HG03460 (cell line): ENCODE data around the gene PSMB11.

Source experiments
- ATAC-seq: cut with Tn5 transposase; IDR thresholded peaks from one replicate; pipeline ENCODE4 v1.9.1; 2021; ENCODE audit not compliant: unreplicated experiment

Gene PSMB11

DNA sequence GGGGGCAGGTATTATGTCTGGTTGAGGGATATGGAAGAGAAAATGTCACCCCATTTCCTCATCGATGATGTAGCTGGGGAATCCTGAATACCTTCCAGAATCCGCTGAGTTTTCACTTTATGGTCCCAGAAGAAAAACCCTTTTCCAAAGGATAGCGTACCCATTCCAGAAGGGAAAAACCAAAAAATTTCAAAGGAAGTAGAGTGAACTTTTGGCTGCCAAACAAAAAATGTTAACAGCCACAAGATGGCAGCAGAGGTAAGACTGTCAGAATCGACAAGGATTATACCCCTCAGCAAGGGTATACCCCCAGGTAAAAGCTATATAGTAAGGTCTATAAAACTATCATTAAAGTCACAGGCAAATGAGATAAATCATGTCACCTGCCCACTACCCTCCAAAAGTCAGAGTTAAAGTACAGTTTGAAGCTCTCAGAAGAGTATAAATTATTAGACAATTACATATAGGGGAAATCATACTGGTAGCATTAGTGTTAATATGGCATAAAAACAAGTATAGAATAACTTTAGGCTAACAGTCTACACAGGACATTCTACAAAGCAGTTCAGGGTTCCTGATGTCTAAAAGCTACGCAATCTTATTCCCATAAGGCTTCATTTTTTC, 34.9 kb downstream of the PSMB11 start:
- no peak for ATAC-seq

GRCh38 chr14:23077962-23078361, 36.0 kb downstream of the PSMB11 start:
- ATAC-seq = no peak

DNA sequence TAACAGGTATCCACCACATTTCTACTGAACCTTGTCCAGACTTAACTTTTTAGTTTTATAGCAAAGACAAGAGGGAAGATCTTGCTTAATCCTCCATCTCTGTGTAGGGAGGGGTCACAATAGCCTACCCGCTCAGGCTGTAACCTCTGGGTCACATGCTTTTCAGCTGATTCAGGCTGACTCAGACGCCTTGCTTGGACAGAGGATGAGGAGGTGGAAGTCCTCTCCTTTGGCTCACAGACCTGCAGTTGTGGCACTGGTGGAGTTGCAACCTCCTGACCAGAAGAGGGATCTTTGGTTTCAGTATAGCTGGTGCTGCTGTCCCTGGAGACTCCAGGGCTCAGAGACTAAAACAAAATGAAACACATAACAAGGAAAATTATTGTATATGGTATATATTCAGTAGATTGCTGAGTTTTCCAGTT, 36.7 kb downstream of the PSMB11 start:
- no peak for ATAC-seq

GRCh38 chr14:23079716-23080115, 37.7 kb downstream of the PSMB11 start:
- no peak for ATAC-seq

- no peak for ATAC-seq
Measured at GRCh38 chr14:23080474-23080873, 38.5 kb downstream of the PSMB11 start.

DNA sequence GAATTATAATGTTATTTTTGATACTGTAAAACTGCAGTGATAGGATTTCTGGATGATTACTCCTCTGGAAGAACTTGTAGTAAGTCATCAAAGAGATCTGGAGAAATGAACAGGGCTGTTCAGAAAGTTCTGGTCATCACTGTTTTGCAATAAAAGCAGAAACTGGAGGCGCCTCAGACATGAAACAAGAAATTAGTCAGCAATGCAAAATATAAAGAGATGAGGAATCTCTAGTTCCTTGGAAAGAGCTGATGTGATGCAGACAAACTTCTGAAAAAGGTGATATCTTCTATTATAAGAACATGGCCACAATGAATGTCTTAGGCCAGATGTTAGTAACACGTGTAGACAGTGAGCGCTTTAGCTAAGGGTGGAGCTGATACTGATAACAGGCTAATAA, 43.4 kb downstream of the PSMB11 start:
- ATAC-seq = no peak

DNA sequence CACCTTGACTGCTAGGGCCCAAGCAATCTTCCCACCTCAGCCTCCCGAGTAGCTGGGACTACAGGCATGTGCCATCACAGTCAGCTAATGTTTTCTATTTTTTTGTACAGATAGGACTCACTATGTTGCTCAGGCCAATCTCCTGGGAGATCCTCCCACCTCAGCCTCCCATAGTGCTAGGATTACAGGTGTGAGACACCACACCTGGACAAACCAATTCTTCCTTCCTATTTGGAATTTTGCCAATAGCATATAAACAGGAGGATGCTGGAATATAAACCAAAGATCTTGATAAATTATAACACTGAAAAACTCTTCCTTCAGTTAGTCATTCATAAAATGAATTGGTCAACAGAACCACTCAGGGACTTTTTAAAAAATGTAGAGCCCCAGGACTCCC, 44.6 kb downstream of the PSMB11 start:
- ATAC-seq = no peak

DNA sequence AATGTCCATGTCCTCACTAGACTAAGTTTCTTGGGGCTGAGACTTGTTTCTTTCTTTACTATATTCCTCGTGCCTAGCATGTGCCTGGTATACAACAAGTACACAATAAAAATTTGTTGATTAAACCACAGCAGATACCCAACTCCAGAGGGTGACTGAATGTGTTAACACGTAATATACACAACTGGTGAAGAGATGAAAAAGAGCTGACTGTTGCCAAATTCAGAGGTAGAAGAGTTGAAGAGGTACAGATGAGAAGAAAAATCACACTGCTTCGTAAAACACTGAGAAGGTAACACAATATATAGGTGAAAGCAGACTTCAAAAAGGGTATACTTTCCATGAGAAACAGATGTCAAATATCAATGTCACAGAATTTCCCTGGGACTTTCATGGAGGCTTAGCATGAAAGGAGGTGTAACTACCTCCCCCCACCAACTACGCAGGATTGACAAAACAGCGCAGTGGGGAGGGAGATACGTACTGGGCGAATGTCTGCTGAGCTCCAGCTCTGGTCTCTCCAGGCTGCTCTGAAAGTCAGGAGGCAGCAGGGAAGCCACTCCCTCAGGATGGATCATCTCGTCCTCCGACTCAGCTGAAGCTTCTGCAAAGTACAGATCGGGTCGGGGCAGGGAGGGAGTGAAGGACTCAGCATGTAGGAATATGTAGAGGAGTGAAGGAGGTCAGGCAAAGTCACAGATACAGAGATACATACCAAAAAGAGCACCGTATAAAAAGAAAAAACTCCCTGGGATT, 47.7 kb downstream of the PSMB11 start:
- ATAC-seq = no peak

DNA sequence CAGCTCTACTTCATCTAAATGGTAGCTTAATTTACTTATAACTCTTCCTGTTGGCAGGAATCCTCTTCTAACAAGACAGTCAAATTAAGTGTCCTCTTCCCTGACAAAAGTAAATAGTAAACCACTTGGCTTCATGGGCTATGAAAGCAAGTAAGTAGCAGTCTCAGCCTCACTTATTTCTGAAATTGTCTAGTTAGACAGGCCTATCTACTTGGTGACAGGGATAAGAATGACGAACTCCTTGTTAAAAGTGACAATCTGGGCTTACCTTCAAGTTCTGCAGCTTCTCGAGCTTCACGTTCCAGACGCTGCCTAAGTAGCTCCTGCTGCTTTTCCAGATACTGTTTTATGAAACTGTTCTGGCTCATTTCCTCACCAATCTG, 48.2 kb downstream of the PSMB11 start:
- no peak for ATAC-seq

- no peak for ATAC-seq
Measured at GRCh38 chr14:23091294-23092225, 49.5 kb downstream of the PSMB11 start.

GRCh38 chr14:23093104-23093503, 51.1 kb downstream of the PSMB11 start:
- ATAC-seq = no peak

- no peak for ATAC-seq
Measured at GRCh38 chr14:23093526-23093925, 51.5 kb downstream of the PSMB11 start.
